Measurements from ENCODE around the gene CHP1.

DNA sequence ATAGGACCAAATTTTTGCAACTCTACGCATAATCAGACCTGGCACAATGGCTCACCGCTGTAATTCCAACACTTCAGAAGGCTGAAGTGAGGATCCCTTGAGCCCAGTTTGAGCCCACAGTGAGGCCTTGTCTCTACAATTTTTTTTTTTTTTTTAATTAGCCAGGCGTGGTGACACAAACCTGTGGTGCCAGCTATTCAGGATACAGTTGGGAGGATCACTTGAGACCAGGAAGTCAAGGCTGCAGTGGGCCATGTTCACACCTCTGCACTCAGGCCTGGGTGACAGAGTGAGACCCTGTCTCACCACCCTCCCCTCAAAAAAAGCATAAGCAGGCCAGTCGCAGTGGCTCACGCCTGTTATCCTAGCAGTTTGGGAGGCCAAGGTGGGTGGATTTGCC, 76.6 kb downstream of the CHP1 start:
- TF ChIP-seq, protein P1, sequence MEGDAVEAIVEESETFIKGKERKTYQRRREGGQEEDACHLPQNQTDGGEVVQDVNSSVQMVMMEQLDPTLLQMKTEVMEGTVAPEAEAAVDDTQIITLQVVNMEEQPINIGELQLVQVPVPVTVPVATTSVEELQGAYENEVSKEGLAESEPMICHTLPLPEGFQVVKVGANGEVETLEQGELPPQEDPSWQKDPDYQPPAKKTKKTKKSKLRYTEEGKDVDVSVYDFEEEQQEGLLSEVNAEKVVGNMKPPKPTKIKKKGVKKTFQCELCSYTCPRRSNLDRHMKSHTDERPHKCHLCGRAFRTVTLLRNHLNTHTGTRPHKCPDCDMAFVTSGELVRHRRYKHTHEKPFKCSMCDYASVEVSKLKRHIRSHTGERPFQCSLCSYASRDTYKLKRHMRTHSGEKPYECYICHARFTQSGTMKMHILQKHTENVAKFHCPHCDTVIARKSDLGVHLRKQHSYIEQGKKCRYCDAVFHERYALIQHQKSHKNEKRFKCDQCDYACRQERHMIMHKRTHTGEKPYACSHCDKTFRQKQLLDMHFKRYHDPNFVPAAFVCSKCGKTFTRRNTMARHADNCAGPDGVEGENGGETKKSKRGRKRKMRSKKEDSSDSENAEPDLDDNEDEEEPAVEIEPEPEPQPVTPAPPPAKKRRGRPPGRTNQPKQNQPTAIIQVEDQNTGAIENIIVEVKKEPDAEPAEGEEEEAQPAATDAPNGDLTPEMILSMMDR (conservative IDR thresholded peaks at IDR 0.05 in 1 of 2, IDR thresholded peaks at IDR 0.05 in 1 of 2; ENCODE audit: extremely low read depth in 1 of 2, insufficient read depth in 1 of 2, low read depth in 1 of 2, low read length in 2 of 2), result no peak
- no peak for TF ChIP-seq EZH2 (IDR thresholded peaks at IDR 0.05; ENCODE audit: borderline replicate concordance, low read length)
